ENCODE data around the gene KL. TPM values are rescaled to one million over a fixed set of nuclear protein-coding genes. Genes with fewer than 3 reads are reported as not detected.

The KL gene
- total RNA-seq, 2 experiments from 2014 or later = 0.35 to 0.37 TPM

DNA sequence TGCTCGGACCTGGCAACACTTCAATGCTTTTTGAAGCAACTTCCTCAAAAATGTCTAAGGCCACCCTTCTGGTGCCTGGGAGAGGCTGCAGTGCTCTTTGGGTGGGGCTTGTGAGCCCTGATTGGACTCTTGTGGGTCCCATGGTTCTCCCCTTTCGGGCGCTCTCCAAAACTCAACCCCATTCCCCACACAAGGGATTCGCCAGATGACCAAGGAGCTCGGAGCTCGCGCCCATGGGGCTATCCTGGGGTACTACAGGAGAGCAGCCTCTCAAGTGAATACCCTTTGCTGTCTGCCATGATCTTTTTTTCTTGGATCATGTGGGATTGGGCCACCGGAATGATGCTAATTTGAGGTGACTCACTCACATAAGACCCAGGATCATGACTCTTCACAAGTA, 29.7 kb upstream of the KL start:
- no peak overlapping the region for H3K27ac Mint-ChIP-seq
- CTCF ChIA-PET = no interaction called here
- POLR2A ChIA-PET = no interaction called here
- H3K9me3 Mint-ChIP-seq (ENCODE audit: low read depth) = peaks cover 4% of the 10 kb centered on the region
- intact Hi-C loops (cut with DNase I, micrococcal nuclease) = no loop called here
- no peak overlapping the region for H3K4me3 Mint-ChIP-seq
- H3K4me1 Mint-ChIP-seq = peaks cover 3% of the 10 kb centered on the region
- H3K36me3 Mint-ChIP-seq (ENCODE audit: low read depth) = no peaks in the 10 kb centered on the region
- DNase-seq = no peak
- ATAC-seq = no peak
- H3K27me3 Mint-ChIP-seq = peaks cover 16% of the 10 kb centered on the region

DNA sequence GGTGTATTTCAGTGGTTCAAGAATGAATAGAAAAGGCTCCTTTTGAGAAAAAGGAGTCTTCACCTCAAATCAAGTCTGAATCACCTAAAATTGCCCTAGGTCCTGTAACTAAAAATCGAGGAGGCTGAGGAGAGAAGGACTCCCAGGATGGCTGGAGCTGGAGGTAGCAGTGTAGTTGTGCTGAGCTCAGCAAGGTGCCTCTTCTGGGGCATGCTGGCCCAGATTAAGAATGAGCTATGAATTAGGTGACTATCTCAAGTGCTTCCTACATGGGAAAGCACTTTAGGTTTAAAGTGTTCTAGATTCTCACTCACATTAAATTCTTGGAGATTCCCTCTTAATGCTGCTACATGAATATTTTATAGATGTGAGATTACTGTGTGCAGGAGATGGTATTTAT, 28.8 kb upstream of the KL start:
- DNase-seq = no peak
- no peak for ATAC-seq
- Mint-ChIP-seq H3K9me3 (ENCODE audit: low read depth) (peaks cover 4% of the 10 kb centered on the region), H3K27me3 (peaks cover 18% of the 10 kb centered on the region), H3K4me3 (no peak overlapping the region), H3K27ac (no peak overlapping the region), H3K4me1 (peaks cover 3% of the 10 kb centered on the region), H3K36me3 (ENCODE audit: low read depth) (no peaks in the 10 kb centered on the region)
- intact Hi-C loops (cut with DNase I, micrococcal nuclease) = no loop called here
- CTCF ChIA-PET = no interaction called here
- POLR2A ChIA-PET = no interaction called here

DNA sequence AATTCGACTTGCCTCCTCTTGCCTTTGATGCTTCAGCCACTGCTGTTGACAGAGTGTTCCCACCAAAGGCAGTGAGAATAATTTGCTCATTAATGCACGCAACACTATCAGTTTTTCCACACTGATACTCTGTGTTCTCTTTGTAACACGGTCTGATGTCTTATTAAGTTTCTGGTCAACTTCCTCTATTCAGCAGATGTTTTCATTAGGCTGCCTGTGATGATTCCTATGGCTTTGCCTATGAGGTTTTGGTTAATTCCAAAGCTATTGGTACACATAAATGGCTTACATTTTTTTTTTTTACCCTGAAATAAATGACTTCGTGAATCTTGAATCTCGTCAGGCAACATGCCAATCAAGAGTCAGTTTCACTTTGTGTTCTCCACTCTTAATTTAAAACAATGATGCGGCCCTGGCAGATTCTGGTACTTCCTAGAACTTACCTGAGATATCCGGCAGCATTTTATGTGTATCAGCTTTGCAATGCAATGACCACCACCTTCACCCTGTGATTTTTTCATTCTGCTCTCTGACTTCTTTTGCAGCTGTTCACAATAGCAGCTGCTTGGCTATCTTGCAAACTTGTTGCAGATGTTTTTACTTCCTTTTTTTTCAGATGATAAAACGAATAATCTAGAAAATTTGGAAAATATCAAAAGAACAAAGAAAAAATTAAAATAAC, 27.5 kb upstream of the KL start:
- H3K4me3 Mint-ChIP-seq = no peak overlapping the region
- POLR2A ChIA-PET = no interaction called here
- no peaks in the 10 kb centered on the region for H3K36me3 Mint-ChIP-seq (ENCODE audit: low read depth)
- no peak for ATAC-seq
- CTCF ChIA-PET = no interaction called here
- intact Hi-C loops (cut with DNase I, micrococcal nuclease) = no loop called here
- peaks cover 3% of the 10 kb centered on the region for H3K4me1 Mint-ChIP-seq
- no peak for DNase-seq
- H3K27ac Mint-ChIP-seq = no peak overlapping the region
- H3K9me3 Mint-ChIP-seq (ENCODE audit: low read depth) = peaks cover 4% of the 10 kb centered on the region
- peaks cover 18% of the 10 kb centered on the region for H3K27me3 Mint-ChIP-seq

DNA sequence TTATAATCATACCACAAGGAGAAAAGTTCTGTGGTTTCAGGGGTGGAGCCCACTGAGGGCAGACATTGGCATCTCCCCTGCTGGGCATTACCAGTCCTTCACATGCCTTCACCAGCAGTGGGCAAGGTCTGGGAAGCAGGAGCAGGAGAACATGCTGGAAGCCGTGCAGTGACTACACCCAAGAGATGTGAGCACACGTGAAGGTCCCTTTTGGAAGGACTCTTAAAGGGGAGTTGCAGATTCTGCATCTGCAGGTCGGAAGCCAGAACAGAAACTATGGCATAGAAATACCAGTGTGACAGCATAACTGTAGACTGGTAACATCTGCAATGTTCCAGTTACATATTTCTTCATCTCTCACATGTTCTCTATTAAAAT, 26.9 kb upstream of the KL start:
- ATAC-seq = no peak
- H3K4me1 Mint-ChIP-seq = peaks cover 3% of the 10 kb centered on the region
- CTCF ChIA-PET = no interaction called here
- no peak for DNase-seq
- no peak overlapping the region for H3K27ac Mint-ChIP-seq
- intact Hi-C loops (cut with DNase I, micrococcal nuclease) = no loop called here
- peaks cover 17% of the 10 kb centered on the region for H3K27me3 Mint-ChIP-seq
- H3K36me3 Mint-ChIP-seq (ENCODE audit: low read depth) = no peaks in the 10 kb centered on the region
- peaks cover 3% of the 10 kb centered on the region for H3K9me3 Mint-ChIP-seq (ENCODE audit: low read depth)
- no peak overlapping the region for H3K4me3 Mint-ChIP-seq
- POLR2A ChIA-PET = no interaction called here

DNA sequence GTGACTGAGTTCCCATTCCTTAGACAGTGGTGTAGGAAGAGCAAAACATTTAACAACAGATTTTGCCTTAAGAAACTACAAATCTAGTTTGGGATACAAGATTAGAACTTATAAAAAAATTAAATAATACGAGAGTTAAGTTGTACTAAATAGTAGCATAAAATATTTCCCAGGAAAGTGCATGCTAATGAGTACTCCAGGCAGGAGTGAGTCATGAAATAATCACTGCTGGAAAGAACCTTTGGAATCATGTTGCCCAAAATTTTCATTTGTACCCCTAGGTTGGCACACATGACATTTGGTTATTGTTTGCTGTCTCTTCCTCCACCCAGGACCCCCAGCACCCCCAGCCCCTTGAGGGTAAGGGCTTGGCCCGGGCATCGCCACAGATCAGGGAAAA, 26.3 kb upstream of the KL start:
- no peaks in the 10 kb centered on the region for H3K9me3 Mint-ChIP-seq (ENCODE audit: low read depth)
- no peaks in the 10 kb centered on the region for H3K36me3 Mint-ChIP-seq (ENCODE audit: low read depth)
- no peak overlapping the region for H3K4me3 Mint-ChIP-seq
- POLR2A ChIA-PET = no interaction called here
- no peak for DNase-seq
- peaks cover 14% of the 10 kb centered on the region for H3K27me3 Mint-ChIP-seq
- no peak for ATAC-seq
- CTCF ChIA-PET = no interaction called here
- no peak overlapping the region for H3K27ac Mint-ChIP-seq
- H3K4me1 Mint-ChIP-seq = peaks cover 3% of the 10 kb centered on the region
- intact Hi-C loops (cut with DNase I, micrococcal nuclease) = no loop called here

DNA sequence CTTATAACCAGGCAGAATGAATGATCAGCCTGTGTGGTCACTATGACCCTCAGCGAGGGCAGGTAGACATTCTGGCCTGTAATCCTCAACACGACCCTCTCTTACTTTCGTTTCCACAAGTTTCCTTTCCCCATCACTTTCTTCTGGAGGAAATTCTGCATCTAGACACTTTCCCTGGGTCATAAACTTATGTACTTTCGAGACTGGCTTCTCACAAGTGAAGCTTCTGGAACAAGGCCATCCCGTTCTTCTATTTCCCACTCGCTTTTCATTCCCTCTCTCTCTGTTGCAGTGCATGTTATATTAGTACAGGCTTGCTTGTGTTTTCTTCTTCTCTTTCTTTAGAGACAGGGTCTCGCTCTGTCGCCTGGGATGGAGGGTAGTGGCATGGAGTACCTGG, 23.1 kb upstream of the KL start:
- Mint-ChIP-seq H3K9me3 (ENCODE audit: low read depth) (no peaks in the 10 kb centered on the region), H3K4me3 (no peak overlapping the region), H3K4me1 (peaks cover 3% of the 10 kb centered on the region), H3K27ac (no peak overlapping the region), H3K27me3 (peaks cover 12% of the 10 kb centered on the region), H3K36me3 (ENCODE audit: low read depth) (no peaks in the 10 kb centered on the region)
- CTCF ChIA-PET = interaction anchor here (0.6 kb wide), 1 partner anchor 19 kb away, joined by 3 read pairs; no protein-coding TSS in a partner anchor
- DNase-seq = no peak
- intact Hi-C loops (cut with DNase I, micrococcal nuclease) = no loop called here
- no peak for ATAC-seq
- POLR2A ChIA-PET = no interaction called here

DNA sequence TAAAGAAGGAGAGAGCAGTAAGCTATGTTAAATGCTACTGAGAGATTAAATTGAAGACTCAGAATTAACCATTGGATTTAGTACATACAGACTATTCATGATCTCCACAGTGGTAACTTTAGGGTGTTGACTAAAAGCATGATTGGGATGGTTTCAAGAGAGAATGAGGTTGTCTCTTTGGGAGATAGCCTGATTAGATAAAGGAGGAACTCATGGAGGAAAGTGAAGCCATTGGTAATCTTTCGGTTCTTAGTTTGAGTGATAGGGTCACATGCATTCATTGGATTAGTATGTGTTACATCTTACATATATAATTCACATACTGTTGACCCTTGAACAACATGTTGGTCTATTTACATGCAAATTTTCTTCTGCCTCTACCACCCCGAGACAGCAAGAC, 18.8 kb upstream of the KL start:
- POLR2A ChIA-PET = no interaction called here
- ATAC-seq = no peak
- Mint-ChIP-seq H3K4me1 (no peaks in the 10 kb centered on the region), H3K27ac (no peak overlapping the region), H3K4me3 (no peak overlapping the region), H3K9me3 (ENCODE audit: low read depth) (no peaks in the 10 kb centered on the region), H3K36me3 (ENCODE audit: low read depth) (no peaks in the 10 kb centered on the region), H3K27me3 (no peaks in the 10 kb centered on the region)
- CTCF ChIA-PET = no interaction called here
- DNase-seq = no peak
- intact Hi-C loops (cut with DNase I, micrococcal nuclease) = no loop called here

DNA sequence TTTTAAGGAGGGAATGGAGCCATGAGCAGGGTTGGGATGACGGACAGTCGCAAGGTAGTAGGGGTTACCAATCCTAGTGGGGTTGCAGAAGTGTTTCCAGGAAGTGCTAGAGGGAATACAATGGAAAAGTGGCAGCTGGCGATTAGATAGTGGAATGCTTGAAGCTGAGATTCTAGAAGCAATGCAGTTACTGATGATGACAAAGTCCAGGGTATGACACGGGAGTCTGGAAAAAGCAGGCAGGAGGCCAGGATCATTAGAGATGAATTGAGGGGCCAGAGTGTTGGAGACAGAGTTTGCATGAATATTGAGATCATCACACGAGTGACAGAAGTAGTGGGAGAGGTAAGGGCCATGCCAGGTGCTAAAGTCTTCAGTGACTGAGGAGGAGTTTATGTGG, 17.3 kb upstream of the KL start:
- Mint-ChIP-seq H3K4me3 (no peak overlapping the region), H3K4me1 (no peaks in the 10 kb centered on the region), H3K27me3 (peaks cover 3% of the 10 kb centered on the region), H3K36me3 (ENCODE audit: low read depth) (no peaks in the 10 kb centered on the region), H3K27ac (no peak overlapping the region), H3K9me3 (ENCODE audit: low read depth) (no peaks in the 10 kb centered on the region)
- ATAC-seq (no peak), DNase-seq (no peak)
- intact Hi-C loops (cut with DNase I, micrococcal nuclease) = no loop called here
- CTCF ChIA-PET = no interaction called here
- POLR2A ChIA-PET = no interaction called here

DNA sequence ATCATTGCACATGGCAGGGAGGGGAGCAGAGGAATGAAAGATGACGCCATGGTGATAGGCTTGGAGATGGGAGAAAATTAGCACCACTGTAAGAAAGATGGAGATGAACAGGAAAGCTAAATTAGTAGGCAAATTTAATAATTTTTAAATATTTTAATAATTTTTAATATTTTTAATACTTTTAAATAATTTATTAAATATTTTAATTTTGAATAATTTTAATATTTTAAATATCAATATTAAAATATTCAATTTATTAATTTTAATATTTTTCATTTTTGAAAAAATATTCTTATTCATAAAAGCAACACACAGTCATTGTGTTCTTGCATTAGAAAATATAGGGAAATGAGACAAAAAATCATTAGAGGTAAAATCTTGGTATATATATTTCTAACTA, 15.9 kb upstream of the KL start:
- CTCF ChIA-PET = interaction anchor here (0.6 kb wide), 1 partner anchor 84 kb away, joined by 3 read pairs; no protein-coding TSS in a partner anchor
- Mint-ChIP-seq H3K9me3 (ENCODE audit: low read depth) (no peaks in the 10 kb centered on the region), H3K4me1 (no peaks in the 10 kb centered on the region), H3K4me3 (no peak overlapping the region), H3K27ac (no peak overlapping the region), H3K36me3 (ENCODE audit: low read depth) (no peaks in the 10 kb centered on the region), H3K27me3 (peaks cover 4% of the 10 kb centered on the region)
- ATAC-seq (no peak), DNase-seq (no peak)
- POLR2A ChIA-PET = no interaction called here
- intact Hi-C loops (cut with DNase I, micrococcal nuclease) = no loop called here

DNA sequence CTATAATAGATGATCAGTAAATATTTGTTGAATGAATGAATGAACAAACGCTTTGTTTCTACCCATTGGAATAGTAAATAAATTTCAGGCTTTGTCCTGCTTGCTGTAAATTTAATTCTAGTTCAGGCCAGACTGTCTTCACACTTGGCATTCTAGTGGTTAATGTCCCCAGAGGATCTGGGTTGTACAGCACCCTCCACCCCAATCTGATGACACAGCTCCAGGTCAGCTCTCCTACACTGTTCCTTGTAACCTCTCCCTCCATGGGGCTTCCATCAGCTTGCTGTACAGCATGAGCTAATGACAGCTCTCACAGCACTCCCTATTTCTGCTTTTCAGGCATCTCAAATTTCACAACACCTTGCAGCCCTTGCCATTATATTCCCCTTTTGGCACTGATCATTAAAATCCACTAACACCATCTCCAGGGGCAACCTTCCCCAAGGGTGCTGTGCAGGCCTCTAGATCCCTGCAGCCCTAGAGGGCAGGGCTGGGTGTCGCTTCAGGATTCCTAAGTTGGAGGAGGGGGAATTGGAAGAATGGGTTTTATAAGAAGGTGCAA, 12.7 kb upstream of the KL start:
- Mint-ChIP-seq H3K4me3 (no peak overlapping the region), H3K27ac (no peak overlapping the region), H3K9me3 (ENCODE audit: low read depth) (peaks cover 8% of the 10 kb centered on the region), H3K36me3 (ENCODE audit: low read depth) (peaks cover 3% of the 10 kb centered on the region), H3K4me1 (no peaks in the 10 kb centered on the region), H3K27me3 (peaks cover 18% of the 10 kb centered on the region)
- ChIA-PET CTCF (no interaction called here), POLR2A (no interaction called here)
- no peak for DNase-seq
- intact Hi-C loops (cut with DNase I, micrococcal nuclease) = no loop called here
- no peak for ATAC-seq

DNA sequence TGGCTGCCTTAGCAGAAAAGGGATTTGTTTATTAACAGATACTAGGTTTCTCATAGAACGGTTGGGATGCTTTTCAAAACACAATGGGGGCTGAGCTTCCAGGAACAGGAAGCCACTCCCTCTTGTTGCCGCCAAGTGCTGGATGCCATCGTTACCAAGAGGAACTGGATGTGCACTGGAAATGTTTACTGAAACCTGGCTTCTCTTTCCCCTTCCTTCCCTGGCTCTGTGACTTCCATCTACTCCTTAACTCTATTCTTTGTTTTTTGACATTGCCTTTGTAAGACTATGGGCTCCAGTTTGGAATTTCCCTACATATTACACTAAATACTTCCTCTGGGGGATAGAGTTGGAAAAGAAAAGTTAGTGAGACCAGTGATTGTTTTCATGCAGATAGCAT, 11.7 kb upstream of the KL start:
- POLR2A ChIA-PET = no interaction called here
- H3K4me3 Mint-ChIP-seq = no peak overlapping the region
- CTCF ChIA-PET = no interaction called here
- H3K9me3 Mint-ChIP-seq (ENCODE audit: low read depth) = peaks cover 11% of the 10 kb centered on the region
- no peak for ATAC-seq
- no peaks in the 10 kb centered on the region for H3K4me1 Mint-ChIP-seq
- no peak for DNase-seq
- intact Hi-C loops (cut with DNase I, micrococcal nuclease) = no loop called here
- H3K27ac Mint-ChIP-seq = no peak overlapping the region
- peaks cover 24% of the 10 kb centered on the region for H3K27me3 Mint-ChIP-seq
- peaks cover 3% of the 10 kb centered on the region for H3K36me3 Mint-ChIP-seq (ENCODE audit: low read depth)

DNA sequence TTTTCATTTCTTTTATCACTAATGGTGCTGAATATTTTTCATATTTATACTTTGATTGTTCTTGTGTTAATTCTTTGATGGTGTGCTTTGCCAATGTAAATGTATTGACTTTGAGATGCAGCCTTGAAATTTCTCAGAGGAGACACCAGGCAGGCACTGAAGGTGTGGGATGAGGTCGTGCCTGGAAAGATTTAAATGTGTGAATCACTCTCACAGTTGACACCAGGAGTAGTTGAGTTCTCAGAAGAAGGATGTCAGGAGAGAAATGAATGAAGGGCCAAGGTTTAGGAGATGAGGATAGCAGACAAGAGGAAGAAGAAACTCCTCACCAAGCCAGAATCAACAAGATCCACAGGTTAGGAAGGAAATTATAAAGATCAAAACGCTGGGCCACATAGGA, 10.1 kb upstream of the KL start:
- intact Hi-C loops (cut with DNase I, micrococcal nuclease) = no loop called here
- peaks cover 3% of the 10 kb centered on the region for H3K36me3 Mint-ChIP-seq (ENCODE audit: low read depth)
- no peak overlapping the region for H3K27ac Mint-ChIP-seq
- no peaks in the 10 kb centered on the region for H3K4me1 Mint-ChIP-seq
- peaks cover 34% of the 10 kb centered on the region for H3K27me3 Mint-ChIP-seq
- ATAC-seq (no peak), DNase-seq (no peak)
- CTCF ChIA-PET = no interaction called here
- no peak overlapping the region for H3K4me3 Mint-ChIP-seq
- POLR2A ChIA-PET = no interaction called here
- peaks cover 11% of the 10 kb centered on the region for H3K9me3 Mint-ChIP-seq (ENCODE audit: low read depth)

DNA sequence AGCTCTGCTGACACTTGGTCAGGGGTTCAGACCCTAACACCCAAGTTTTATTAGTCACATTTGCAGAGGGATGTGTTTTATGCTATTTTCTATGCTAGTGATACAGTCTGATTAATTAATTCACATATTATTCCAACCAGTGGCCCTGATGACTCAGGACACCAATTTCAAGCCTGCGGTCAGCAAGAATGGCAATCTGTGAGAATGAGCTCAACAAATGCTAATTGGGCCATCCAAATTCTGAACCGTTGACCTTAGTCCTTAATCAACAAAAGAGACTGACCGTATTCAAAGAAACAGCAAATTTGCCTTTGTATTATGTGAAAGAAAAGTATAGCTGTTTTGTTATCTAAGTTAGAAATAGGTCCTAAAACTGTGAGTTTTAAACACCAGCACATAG, 9.6 kb upstream of the KL start:
- Mint-ChIP-seq H3K27ac (no peak overlapping the region), H3K27me3 (peaks cover 37% of the 10 kb centered on the region), H3K9me3 (ENCODE audit: low read depth) (peaks cover 11% of the 10 kb centered on the region), H3K4me1 (no peaks in the 10 kb centered on the region), H3K36me3 (ENCODE audit: low read depth) (peaks cover 3% of the 10 kb centered on the region), H3K4me3 (no peak overlapping the region)
- ChIA-PET POLR2A (no interaction called here), CTCF (interaction anchor here (0.6 kb wide), 1 partner anchor 248 kb away, joined by 4 read pairs; no protein-coding TSS in a partner anchor)
- intact Hi-C loops (cut with DNase I, micrococcal nuclease) = no loop called here
- ATAC-seq (no peak), DNase-seq (no peak)

Data from activated CD4-positive, alpha-beta T cell treated with anti-CD3 and anti-CD28 coated beads for 36 hours (primary cell).